Gastrocnemius medialis (tissue), 4 donors: Measurements from ENCODE around the gene CAMTA1. TPM values are rescaled to one million over a fixed set of nuclear protein-coding genes. Genes with fewer than 3 reads are reported as not detected.

Experiments
- ATAC-seq, 2 donors: fragments of 150-250 bp; one replicate each; pipeline ENCODE4 v1.9.1; 2016
- DNase-seq, 2 donors: peaks; one replicate each; pipeline ENCODE4 v3.0.0-alpha.2; 2019
- H3K27ac ChIP-seq, 4 donors: fragments of 200-600 bp; sonication (generic); 1 replicate in 1 of 4; 2 replicates in 3 of 4; pipeline ENCODE4 v1.5.1; 2016 to 2018; ENCODE audit warnings: mild to moderate bottlenecking in 2 of 4, moderate library complexity in 1 of 4
- H3K27me3 ChIP-seq, 3 donors: fragments of 200-600 bp; sonication (generic) in 2 of 3; 1 replicate in 1 of 3; 2 replicates in 2 of 3; pipeline versions ENCODE4 v1.5.1 to v1.6.0; 2016 to 2019; ENCODE audit warnings: mild to moderate bottlenecking in 1 of 3, moderate library complexity in 1 of 3
- H3K36me3 ChIP-seq, 2 donors: fragments of 200-600 bp; sonication (generic) in 1 of 2; one replicate each; pipeline ENCODE4 v1.5.1; 2017 to 2018
- H3K4me1 ChIP-seq, 2 donors: fragments of 200-600 bp; sonication (generic) in 1 of 2; one replicate each; pipeline ENCODE4 v1.5.1; 2016 to 2017; ENCODE audit warnings: mild to moderate bottlenecking in 2 of 2
- H3K4me3 ChIP-seq, 4 donors: fragments of 200-600 bp; sonication (generic) in 3 of 4; 1 replicate in 1 of 4; 2 replicates in 3 of 4; pipeline ENCODE4 v1.5.1; 2016 to 2019; ENCODE audit warnings: mild to moderate bottlenecking in 2 of 4
- H3K9me3 ChIP-seq, 3 donors: fragments of 200-600 bp; sonication (generic) in 2 of 3; 1 replicate in 1 of 3; 2 replicates in 2 of 3; pipeline ENCODE4 v1.5.1; 2016 to 2019
- POLR2A ChIP-seq, 2 donors: fragments of 450-650 bp; IDR thresholded peaks; one replicate each; pipeline ENCODE4 v1.6.1; 2017; ENCODE audit warnings: antibody characterized with exemption in 2 of 2, mild to moderate bottlenecking in 2 of 2, moderate library complexity in 2 of 2
- in situ Hi-C, 4 donors: fragments of 200-750 bp; cut with MboI; loops; one replicate each; pipeline versions ENCODE4 v1.15.0 to v1.8.0; 2017; ENCODE audit warnings: low sequenced_read_pairs in 4 of 4
- intact Hi-C: fragments of 100-400 bp; cut with DNase I; formaldehyde crosslinking; loops from one replicate; pipeline ENCODE4 v1.15.1; 2023; ENCODE audit warnings: low total_unique reads
- total RNA-seq, 4 donors: library from RNA; depleted of rRNA; stranded (reverse); fragments of >200 nt; gene quantifications; one replicate each; pipeline versions ENCODE4 v1.1.0 to v1.2.3, GENCODE V29; 2016
- TF ChIP-seq, protein P1 (sequence below), 5 experiments: fragments of 450-650 bp in 3 of 5; fragments of 200-600 bp in 2 of 5; sonication (generic) in 2 of 5; IDR thresholded peaks in 4 of 5; conservative IDR thresholded peaks in 1 of 5; 1 replicate in 4 of 5; 2 replicates in 1 of 5; pipeline ENCODE4 v1.5.1; 2016 to 2019; ENCODE audit warnings: antibody characterized with exemption in 5 of 5, mild to moderate bottlenecking in 3 of 5, moderate library complexity in 3 of 5

The CAMTA1 gene
- total RNA-seq, 4 donors from 2014 or later, result 60.5 to 113 (median 70.4) TPM

- H3K27ac ChIP-seq, result no peak overlapping the region
- intact Hi-C loops, result no loop called here
- in situ Hi-C loops, result no loop called here
- peaks cover 0 to 10% (median 3%) of the 10 kb centered on the region in 3 donors for H3K27me3 ChIP-seq
- TF ChIP-seq POLR2A (IDR thresholded peaks at IDR 0.05), result no peak
- TF ChIP-seq, protein P1, sequence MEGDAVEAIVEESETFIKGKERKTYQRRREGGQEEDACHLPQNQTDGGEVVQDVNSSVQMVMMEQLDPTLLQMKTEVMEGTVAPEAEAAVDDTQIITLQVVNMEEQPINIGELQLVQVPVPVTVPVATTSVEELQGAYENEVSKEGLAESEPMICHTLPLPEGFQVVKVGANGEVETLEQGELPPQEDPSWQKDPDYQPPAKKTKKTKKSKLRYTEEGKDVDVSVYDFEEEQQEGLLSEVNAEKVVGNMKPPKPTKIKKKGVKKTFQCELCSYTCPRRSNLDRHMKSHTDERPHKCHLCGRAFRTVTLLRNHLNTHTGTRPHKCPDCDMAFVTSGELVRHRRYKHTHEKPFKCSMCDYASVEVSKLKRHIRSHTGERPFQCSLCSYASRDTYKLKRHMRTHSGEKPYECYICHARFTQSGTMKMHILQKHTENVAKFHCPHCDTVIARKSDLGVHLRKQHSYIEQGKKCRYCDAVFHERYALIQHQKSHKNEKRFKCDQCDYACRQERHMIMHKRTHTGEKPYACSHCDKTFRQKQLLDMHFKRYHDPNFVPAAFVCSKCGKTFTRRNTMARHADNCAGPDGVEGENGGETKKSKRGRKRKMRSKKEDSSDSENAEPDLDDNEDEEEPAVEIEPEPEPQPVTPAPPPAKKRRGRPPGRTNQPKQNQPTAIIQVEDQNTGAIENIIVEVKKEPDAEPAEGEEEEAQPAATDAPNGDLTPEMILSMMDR (IDR thresholded peaks at IDR 0.05 in 4 of 5, conservative IDR thresholded peaks at IDR 0.05 in 1 of 5), result no peak
- DNase-seq, result no peak
- ATAC-seq, result peak in 1 of 2 donors; percentile 45
- H3K9me3 ChIP-seq, result no peaks in the 10 kb centered on the region
- no peaks in the 10 kb centered on the region for H3K36me3 ChIP-seq
- no peak overlapping the region for H3K4me3 ChIP-seq
- no peaks in the 10 kb centered on the region for H3K4me1 ChIP-seq
Observed at GRCh38 chr1:6911974-6912373, 126.7 kb downstream of the CAMTA1 start.

DNA sequence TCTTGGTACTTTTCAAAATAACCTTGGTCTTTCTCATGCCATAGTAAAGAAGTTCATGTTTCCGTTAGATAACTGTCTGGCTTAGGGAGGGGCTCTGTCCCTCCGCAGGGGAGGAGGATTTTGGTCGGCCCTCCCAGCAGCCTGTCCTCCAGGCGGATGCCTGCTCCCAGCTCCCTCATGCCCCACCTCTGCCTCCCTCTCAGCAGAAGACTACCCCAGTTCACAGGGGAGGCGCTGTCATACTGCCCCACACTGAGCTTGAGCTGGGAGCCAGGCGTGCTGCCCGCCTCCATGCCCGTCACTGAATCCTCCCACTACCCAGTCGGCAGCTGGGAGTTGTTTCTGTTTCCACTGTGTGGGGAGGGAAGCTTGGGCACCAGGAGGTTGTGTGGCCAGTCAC, 127.3 kb downstream of the CAMTA1 start:
- in situ Hi-C loops (no loop called here), intact Hi-C loops (no loop called here)
- Histone ChIP-seq H3K4me3 (no peak overlapping the region), H3K9me3 (no peaks in the 10 kb centered on the region), H3K4me1 (no peaks in the 10 kb centered on the region), H3K27ac (no peak overlapping the region), H3K27me3 (peaks cover 0 to 10% (median 3%) of the 10 kb centered on the region in 3 donors), H3K36me3 (no peaks in the 10 kb centered on the region)
- no peak for DNase-seq
- TF ChIP-seq, protein P1 (IDR thresholded peaks at IDR 0.05 in 4 of 5, conservative IDR thresholded peaks at IDR 0.05 in 1 of 5), result no peak
- TF ChIP-seq POLR2A (IDR thresholded peaks at IDR 0.05), result no peak
- ATAC-seq, result peak in 1 of 2 donors; percentile 13

DNA sequence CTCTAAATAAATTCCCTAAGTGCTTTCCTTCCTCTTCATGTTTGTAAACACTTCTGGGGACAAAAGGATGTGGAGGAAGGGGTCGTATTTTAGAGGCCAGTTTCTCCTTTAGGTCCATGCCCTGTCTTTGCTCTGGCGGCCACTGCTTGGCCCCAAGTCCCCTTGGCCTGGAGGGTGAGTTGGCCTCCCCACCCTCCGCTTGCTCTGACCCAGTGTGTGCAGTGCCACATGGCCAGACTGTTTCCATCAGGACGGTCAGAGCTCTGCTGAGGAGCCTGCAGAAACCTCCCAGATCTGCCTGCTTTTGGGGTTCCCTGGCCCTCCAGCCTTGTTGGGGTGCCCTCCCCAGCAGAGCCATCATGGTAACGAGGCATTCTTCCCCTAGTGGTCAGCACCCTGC, 127.8 kb downstream of the CAMTA1 start:
- intact Hi-C loops (no loop called here), in situ Hi-C loops (no loop called here)
- H3K36me3 ChIP-seq, result no peaks in the 10 kb centered on the region
- TF ChIP-seq, protein P1 (IDR thresholded peaks at IDR 0.05 in 4 of 5, conservative IDR thresholded peaks at IDR 0.05 in 1 of 5), result no peak
- no peak for TF ChIP-seq POLR2A (IDR thresholded peaks at IDR 0.05)
- H3K4me1 ChIP-seq, result no peaks in the 10 kb centered on the region
- H3K9me3 ChIP-seq, result no peaks in the 10 kb centered on the region
- DNase-seq, result no peak
- no peak overlapping the region for H3K4me3 ChIP-seq
- H3K27ac ChIP-seq, result no peak overlapping the region
- H3K27me3 ChIP-seq, result peaks cover 0 to 10% (median 3%) of the 10 kb centered on the region in 3 donors
- ATAC-seq, result no peak

DNA sequence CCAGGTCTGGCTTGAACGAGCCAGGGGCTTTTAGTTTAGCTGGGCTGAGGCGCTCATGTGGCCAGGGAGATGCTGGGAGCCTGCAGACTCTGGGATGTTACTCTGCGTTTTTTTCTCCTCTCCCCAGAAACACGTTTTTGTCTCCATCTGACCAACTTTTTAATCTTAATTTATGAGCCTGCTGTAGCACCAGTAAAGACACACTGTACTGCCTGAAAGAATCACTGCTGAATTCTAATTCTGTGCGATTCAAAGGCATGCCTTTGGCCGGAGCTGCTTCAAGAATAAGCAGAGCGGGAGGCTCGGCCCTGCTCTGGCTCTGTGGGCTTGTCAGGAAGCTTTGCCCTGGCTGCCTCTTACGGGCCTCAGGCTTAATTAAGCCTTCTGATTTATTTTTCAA, 129.5 kb downstream of the CAMTA1 start:
- Histone ChIP-seq H3K27ac (no peak overlapping the region), H3K4me1 (no peaks in the 10 kb centered on the region), H3K4me3 (no peak overlapping the region), H3K9me3 (no peaks in the 10 kb centered on the region), H3K36me3 (no peaks in the 10 kb centered on the region), H3K27me3 (peaks cover 0 to 3% (median 3%) of the 10 kb centered on the region in 3 donors)
- in situ Hi-C loops (no loop called here), intact Hi-C loops (no loop called here)
- no peak for TF ChIP-seq POLR2A (IDR thresholded peaks at IDR 0.05)
- TF ChIP-seq, protein P1 (IDR thresholded peaks at IDR 0.05 in 4 of 5, conservative IDR thresholded peaks at IDR 0.05 in 1 of 5), result no peak
- ATAC-seq, result no peak
- DNase-seq, result no peak

DNA sequence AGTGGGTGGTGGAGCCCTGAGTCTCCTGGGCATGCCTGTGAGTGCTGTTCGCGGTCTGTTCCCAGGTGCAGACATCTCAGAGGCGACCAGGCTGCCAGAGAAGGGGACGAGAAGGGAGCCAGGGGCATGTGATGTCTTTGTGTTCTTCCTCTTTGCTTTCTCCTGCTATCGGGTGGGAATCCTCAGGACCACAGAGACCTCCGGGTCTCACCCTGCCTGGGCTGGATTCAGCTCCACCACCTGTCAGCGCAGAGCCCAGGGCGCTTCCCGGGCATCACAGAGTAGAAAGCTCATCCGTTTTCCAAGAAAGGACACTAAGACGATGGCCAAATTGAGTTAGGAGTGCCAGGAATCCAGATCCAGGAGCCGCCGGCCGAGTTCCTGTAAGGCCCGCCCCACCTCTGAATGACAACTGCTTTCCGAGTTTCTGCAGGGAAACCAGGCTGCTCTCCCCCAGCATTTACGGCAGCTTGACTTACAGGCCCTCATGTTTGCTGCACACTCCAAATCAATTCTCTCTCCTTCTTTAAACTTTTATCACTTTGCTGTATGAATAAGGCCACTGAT, 130.8 kb downstream of the CAMTA1 start:
- H3K27ac ChIP-seq, result no peak overlapping the region
- intact Hi-C loops (no loop called here), in situ Hi-C loops (no loop called here)
- H3K9me3 ChIP-seq, result no peaks in the 10 kb centered on the region
- ATAC-seq, result no peak
- no peak for DNase-seq
- H3K36me3 ChIP-seq, result no peaks in the 10 kb centered on the region
- H3K4me3 ChIP-seq, result no peak overlapping the region
- H3K27me3 ChIP-seq, result peaks cover 0 to 3% (median 3%) of the 10 kb centered on the region in 3 donors
- H3K4me1 ChIP-seq, result no peaks in the 10 kb centered on the region
- TF ChIP-seq POLR2A (IDR thresholded peaks at IDR 0.05), result no peak
- TF ChIP-seq, protein P1 (IDR thresholded peaks at IDR 0.05 in 4 of 5, conservative IDR thresholded peaks at IDR 0.05 in 1 of 5), result no peak
